HL-60 (cell line): Measurements from ENCODE around the gene DIAPH2.

Experiments used
- DNase-seq, 2 experiments: peaks; one replicate each; pipeline ENCODE4 v3.0.0-alpha.2; 2010 to 2020; ENCODE audit warnings: low read depth in 1 of 2, low spot score in 1 of 2
- H3K27ac ChIP-seq: fragments of 250-450 bp; sonication (Bioruptor Pico); replicated peaks from 2 replicates; pipeline ENCODE4 v1.5.1; 2020; ENCODE audit warnings: mild to moderate bottlenecking, moderate library complexity
- H3K27me3 ChIP-seq: fragments of 250-450 bp; sonication (Bioruptor Pico); 2 replicates; pipeline ENCODE4 v1.5.1; 2021; ENCODE audit warnings: mild to moderate bottlenecking, moderate library complexity; ENCODE audit not compliant: insufficient read depth, poor library complexity, severe bottlenecking
- H3K4me3 ChIP-seq: replicated peaks from 2 replicates; pipeline ENCODE4 v1.5.1; 2011; ENCODE audit warnings: mild to moderate bottlenecking, control low read depth, low read length; ENCODE audit not compliant: insufficient read depth
- CTCF ChIP-seq: IDR thresholded peaks from one replicate; pipeline ENCODE4 v1.5.1; 2011; ENCODE audit warnings: low read length, control low read depth, inconsistent platforms; ENCODE audit not compliant: insufficient read depth
- GABPA ChIP-seq: IDR thresholded peaks from 2 replicates; pipeline ENCODE4 v1.6.1; 2012; ENCODE audit warnings: low read depth
- POLR2AphosphoS5 ChIP-seq: IDR thresholded peaks from 2 replicates; pipeline ENCODE4 v1.6.1; 2012; ENCODE audit warnings: low read depth
- REST ChIP-seq: IDR thresholded peaks from 2 replicates; pipeline ENCODE4 v1.6.1; 2012; ENCODE audit warnings: low read depth; ENCODE audit not compliant: insufficient replicate concordance
- SPI1 ChIP-seq: IDR thresholded peaks from 2 replicates; pipeline ENCODE4 v1.6.1; 2012; ENCODE audit warnings: low read depth, mild to moderate bottlenecking, borderline replicate concordance

Gene DIAPH2

GRCh38 chrX:97494756-97495372, 810.2 kb downstream of the DIAPH2 start:
- DNase-seq = no peak
- TF ChIP-seq SPI1 = no peak
- no peak for TF ChIP-seq POLR2AphosphoS5
- no peak for TF ChIP-seq GABPA
- no peak for TF ChIP-seq REST
- no peak for TF ChIP-seq CTCF
- Histone ChIP-seq H3K4me3 (no peak overlapping the region), H3K27me3 (no peaks in the 10 kb centered on the region), H3K27ac (no peak overlapping the region)

GRCh38 chrX:97498093-97498492, 813.5 kb downstream of the DIAPH2 start:
- no peak overlapping the region for H3K27ac ChIP-seq
- DNase-seq = no peak
- H3K27me3 ChIP-seq = no peaks in the 10 kb centered on the region
- TF ChIP-seq GABPA = no peak
- TF ChIP-seq CTCF = no peak
- TF ChIP-seq REST = no peak
- no peak for TF ChIP-seq SPI1
- TF ChIP-seq POLR2AphosphoS5 = no peak
- H3K4me3 ChIP-seq = no peak overlapping the region

GRCh38 chrX:97504431-97504830, 819.8 kb downstream of the DIAPH2 start:
- Histone ChIP-seq H3K4me3 (no peak overlapping the region), H3K27me3 (no peaks in the 10 kb centered on the region), H3K27ac (no peak overlapping the region)
- DNase-seq = no peak
- TF ChIP-seq GABPA (no peak), SPI1 (no peak), CTCF (no peak), REST (no peak), POLR2AphosphoS5 (no peak)
